AG10803 (cell line): ENCODE results near the gene LTK.

Experiments used
- DNase-seq: peaks from one replicate; pipeline ENCODE4 v3.0.0; 2010; ENCODE audit warnings: low read depth
- H3K4me3 ChIP-seq: 2 replicates; pipeline ENCODE4 v1.5.1; 2011; ENCODE audit warnings: mild to moderate bottlenecking, low read length, control low read depth
- TF ChIP-seq, protein P1 (sequence below): conservative IDR thresholded peaks from 2 replicates; pipeline ENCODE4 v1.5.1; 2011; ENCODE audit warnings: mild to moderate bottlenecking, low read length, control low read depth, inconsistent platforms

The LTK gene

DNA sequence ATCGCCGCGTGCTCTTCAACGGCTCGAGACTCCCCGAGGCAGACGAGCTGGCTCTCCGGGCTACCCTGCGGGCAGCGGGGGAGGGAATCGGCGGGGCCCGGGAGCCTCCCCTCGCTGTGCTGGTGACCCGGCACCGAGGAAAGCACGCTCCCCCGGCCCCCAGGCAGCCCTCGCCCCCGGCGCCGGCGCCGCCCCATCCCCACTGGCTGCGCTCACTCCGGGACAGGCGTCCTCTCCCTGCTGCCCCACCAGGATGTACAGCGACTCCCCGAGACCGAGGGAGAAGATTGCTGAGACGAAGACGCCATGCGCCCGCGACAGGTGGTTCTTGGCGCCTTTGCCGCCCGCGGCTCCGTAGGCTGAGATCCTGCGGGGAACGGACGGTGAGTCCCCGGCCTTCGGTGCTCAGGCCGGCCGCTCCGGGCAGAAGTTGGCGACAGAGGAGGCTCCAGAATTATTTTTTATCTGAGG lies 1.7 kb downstream of the LTK start:
- DNase-seq: no peak
- no peak overlapping the region for H3K4me3 ChIP-seq
- TF ChIP-seq, protein P1, sequence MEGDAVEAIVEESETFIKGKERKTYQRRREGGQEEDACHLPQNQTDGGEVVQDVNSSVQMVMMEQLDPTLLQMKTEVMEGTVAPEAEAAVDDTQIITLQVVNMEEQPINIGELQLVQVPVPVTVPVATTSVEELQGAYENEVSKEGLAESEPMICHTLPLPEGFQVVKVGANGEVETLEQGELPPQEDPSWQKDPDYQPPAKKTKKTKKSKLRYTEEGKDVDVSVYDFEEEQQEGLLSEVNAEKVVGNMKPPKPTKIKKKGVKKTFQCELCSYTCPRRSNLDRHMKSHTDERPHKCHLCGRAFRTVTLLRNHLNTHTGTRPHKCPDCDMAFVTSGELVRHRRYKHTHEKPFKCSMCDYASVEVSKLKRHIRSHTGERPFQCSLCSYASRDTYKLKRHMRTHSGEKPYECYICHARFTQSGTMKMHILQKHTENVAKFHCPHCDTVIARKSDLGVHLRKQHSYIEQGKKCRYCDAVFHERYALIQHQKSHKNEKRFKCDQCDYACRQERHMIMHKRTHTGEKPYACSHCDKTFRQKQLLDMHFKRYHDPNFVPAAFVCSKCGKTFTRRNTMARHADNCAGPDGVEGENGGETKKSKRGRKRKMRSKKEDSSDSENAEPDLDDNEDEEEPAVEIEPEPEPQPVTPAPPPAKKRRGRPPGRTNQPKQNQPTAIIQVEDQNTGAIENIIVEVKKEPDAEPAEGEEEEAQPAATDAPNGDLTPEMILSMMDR: no peak

DNA sequence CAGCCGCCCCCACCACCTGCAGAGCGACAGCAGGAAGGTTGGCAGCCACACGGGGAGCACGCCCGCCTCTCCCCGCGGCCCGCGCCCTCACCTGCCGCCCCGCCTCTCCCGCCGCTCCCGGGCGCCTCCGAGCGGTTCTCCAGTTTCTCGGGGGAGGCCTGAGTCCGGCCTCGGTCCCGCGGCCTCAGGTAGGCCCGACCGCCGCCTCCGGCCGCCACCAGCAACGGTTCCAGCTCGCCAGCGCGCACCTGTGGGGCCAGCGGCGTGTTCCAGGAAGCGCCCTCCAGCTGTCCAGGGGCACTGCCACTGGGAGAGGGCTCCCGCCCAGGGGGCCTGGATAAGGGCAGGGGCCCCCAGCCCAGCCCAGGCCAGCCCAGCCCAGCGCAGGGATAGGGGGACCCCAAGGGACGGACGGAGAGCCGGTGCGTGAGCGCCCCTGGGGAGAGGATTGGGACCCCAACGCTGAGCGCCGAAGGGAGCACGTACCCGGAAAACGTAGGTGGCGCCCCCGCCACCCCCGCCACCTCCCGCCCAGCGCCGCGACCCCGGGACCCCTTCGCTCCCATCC lies 2.2 kb downstream of the LTK start:
- no peak overlapping the region for H3K4me3 ChIP-seq
- DNase-seq: no peak
- TF ChIP-seq, protein P1: no peak

DNA sequence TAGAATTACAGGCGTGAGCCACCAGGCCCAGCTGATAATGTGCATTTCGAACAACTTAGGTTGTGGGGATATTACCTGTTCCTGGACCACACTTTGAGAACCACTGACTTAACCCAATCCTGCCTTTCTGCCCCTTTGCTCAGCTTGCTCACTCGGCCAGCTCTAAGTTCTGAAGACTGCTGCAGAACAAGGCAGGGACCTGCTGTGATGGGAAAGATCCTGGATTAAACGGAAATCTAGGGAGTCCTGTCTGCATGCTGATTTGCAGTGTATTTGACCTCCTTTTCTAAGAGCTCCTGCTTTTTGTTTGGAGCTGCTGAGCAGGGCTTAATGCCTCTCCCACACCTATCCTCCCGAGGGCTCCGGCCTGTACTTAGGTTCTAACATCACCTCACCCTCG lies 2.9 kb downstream of the LTK start:
- TF ChIP-seq, protein P1: no peak
- no peak overlapping the region for H3K4me3 ChIP-seq
- DNase-seq: no peak

DNA sequence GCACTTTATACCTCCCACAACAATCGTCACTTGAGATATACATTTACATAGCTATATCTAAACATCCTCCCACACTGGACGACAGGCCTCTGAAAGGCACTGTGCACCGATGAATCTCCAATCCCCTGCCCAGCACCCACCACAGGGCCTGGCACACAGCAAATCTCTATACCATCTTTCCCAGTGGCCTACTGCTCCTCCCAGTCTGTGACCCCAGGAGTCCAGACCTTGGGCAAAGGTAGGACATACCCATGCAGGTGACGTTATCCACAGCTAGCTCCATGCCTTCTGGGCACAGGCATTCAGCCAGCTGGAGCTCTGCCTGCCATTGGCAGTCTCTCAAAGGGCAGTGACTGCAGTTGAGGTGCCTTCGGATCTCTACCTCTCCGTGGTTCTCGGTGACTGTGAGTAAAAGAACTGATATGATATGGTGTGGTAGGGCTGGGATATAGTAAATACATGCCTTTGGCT lies 5.8 kb downstream of the LTK start:
- no peak for DNase-seq
- TF ChIP-seq, protein P1: no peak
- H3K4me3 ChIP-seq: no peak overlapping the region

DNA sequence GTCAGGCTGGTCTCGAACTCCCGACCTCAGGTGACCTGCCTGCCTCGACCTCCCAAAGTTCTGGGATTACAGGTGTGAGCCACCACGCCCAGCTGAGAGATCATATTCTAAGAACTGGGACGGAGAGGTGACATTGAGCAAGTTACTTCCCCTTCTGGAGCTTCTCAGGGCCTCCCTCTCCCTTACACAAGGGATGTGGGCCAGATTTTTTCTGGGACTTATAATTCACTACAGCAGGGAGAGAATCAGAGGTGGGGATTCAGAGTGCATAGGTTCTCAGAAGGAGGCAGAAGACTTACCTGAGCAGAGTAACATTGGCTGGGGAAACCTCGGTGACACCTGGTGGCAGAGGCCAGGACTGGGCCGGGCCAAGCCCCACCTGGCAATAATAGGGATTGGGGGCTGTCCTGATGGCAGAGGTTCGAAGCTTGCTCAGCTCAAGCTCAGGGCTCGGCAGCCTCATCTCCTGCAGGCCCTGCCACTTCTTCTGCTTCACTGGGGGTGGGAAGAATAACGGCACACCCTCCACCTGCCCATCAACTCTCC lies 6.8 kb downstream of the LTK start:
- TF ChIP-seq, protein P1: no peak
- no peak for DNase-seq

DNA sequence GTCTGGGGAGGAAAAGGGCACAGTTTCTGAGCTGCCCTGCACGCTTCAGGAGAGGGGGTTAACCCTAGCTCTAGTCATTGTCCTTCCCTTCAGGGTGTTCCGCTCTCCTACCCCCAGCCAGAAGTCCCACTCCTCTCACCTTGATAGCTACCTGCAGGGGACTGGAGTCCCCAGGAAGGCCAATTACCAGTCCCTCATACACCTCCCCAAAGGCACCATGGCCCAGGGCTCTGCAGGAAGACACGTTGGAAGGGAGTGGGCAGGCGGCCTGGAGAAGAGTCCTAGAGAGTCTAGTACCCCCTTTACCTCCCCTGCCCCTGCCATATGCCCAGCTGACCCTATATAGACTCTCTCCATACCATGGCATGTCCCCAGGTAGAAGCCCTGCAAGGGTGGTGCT lies 7.9 kb downstream of the LTK start:
- TF ChIP-seq, protein P1: no peak
- H3K4me3 ChIP-seq: no peak overlapping the region

More for the DNA sequence above, 6.8 kb downstream of the LTK start:
- no peak overlapping the region for H3K4me3 ChIP-seq

DNA sequence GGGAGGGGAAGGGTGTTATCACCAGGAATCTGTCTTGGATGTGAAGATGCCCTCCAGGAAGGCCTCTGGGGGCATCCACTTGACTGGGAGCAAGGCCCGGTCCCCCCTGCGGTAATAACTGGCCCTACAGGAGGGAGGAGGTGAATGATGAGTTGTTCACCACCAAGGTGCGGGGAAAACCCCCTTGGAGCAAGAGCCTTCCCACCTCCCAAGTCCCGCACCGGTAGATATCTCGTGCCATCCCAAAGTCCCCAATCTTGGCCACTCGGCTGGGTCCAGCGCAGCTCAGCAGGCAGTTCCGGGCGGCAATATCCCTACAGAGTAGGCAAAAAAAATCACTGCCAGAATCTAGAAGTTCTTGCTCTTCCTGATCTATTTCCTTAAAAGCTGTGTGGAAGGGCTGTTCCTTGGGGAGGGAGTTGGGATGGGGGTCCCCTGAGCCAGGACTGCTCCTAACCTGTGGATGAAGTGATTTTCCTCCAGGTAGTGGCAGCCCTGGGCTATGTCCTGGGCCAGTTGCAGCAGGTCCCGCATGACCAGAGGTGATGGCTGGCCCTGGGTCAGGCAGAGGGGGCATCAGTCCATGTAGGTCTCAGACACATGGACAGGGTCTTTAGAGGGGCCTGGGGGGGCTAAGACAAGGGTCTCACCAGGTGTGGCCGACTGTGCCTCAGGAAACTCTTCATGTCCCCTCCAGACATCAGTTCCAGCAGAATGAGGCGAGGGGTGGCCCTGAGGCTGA lies 8.7 kb downstream of the LTK start:
- no peak for DNase-seq
- TF ChIP-seq, protein P1: no peak
- no peak overlapping the region for H3K4me3 ChIP-seq

More for the DNA sequence above, 7.9 kb downstream of the LTK start:
- no peak for DNase-seq
